Measurements from ENCODE around the gene PDE8B.
"Not testable (repeated sequence)": the region's sequence is repeated elsewhere in the genome, so short reads cannot be mapped to it uniquely, and the experiment has no call there.

Gene PDE8B

DNA sequence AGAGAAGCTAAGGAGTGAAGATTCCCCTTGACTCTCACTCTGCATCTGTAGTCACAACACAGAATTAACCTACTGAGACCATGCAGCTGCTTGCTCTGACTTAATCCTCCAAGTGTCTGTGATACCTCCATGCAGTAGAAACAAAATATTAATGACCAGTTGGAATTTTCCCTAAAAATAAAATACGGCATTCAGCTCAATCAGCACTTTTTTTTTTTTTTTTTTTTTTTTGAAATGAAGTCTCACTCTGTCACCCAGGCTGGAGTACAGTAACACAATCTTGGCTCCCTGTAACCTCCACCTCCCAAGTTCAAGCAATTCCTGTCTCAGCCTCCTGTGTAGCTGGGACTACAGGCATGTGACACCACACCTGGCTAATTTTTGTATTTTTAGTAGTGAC is 233.2 kb downstream of the PDE8B start:
- no peak for DNase-seq (ENCODE audit: low read depth in 2 of 2)

DNA sequence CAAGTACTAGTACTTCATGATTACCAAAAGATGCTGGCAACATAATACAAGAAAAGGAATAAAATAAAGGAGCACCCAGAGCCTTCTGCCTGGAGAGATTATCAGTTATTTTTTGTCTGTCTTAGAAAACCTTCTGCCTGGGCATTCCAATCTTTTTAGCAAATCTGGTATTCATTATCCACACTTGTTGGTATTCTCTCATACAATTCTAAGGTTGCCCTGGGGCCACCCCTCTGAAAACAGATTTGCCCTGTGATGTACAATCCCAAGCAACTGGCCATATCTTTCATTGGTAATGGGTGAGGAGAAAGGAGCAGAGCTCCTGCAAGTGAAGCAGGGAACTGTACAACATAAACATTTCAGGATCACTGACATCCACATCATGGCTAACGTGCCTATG is 233.9 kb downstream of the PDE8B start:
- DNase-seq (ENCODE audit: low read depth in 2 of 2), result no peak

DNA sequence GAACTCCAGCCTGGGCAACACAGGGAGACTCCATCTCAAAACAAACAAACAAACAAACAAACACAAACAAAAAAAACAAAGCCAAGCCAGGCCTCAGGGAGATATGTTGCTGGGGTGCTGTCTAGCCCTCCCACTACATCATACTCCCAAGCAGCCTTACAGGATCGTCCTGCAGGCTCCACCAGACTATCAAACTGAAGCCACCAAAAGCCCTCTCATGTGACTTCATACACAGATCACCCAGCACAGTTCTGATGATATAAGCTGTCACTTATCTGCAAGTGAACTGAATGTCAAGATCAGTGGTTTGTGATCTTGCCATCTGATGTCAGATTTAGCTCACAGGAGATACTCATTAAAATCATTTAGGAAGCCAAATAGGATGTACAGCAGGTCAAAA is 238.4 kb downstream of the PDE8B start:
- DNase-seq (ENCODE audit: low read depth in 2 of 2), result no peak

DNA sequence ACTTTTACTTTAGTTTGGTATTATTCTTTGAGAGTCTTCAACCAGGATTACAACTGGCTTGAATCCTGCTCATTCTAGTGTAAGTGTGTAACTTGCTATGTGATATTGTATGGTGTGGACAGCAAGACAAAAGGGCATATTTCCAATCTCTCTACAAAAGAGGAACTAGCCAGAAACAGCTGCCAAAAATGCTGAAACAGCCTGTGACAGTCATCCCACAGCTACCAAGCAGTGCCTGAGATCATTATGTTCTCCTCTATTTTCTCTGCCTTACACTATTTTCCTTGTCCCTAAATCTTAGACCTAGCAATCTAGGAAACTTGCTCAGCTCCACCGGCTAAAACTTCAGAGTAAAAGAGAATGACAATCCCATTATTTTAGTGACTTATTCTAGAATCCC is 238.8 kb downstream of the PDE8B start:
- DNase-seq (ENCODE audit: low read depth in 2 of 2), result no peak

- no peak for DNase-seq (ENCODE audit: low read depth in 2 of 2)
Measured at GRCh38 chr5:77449981-77450380, 239.5 kb downstream of the PDE8B start.

GRCh38 chr5:77452351-77452750 is 241.9 kb downstream of the PDE8B start:
- DNase-seq (ENCODE audit: low read depth in 2 of 2), result no peak

- DNase-seq (ENCODE audit: low read depth in 2 of 2), result no peak
Measured at GRCh38 chr5:77454123-77454522, 243.6 kb downstream of the PDE8B start.

- no peak for DNase-seq (ENCODE audit: low read depth in 2 of 2)
Measured at GRCh38 chr5:77461287-77461686, 250.8 kb downstream of the PDE8B start.

DNA sequence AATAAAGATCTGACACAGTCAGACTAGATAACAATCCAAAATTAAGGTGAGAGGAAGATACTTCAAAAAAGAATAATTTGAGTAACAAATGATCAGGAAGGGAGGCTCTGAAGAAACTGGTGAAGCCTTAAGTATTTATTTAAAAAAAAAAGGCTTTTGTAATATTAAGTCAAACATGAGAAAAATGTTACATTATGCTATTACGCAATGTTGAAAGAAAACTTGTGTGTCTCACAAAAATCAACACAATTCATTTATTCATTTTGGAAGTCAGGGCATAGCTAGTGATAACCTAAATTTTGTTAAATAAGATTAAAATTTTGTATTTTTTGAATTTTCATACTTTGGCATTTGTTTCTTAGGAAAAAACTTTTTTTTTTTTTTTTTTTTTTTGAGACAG is 253.4 kb downstream of the PDE8B start:
- no peak for DNase-seq (ENCODE audit: low read depth in 2 of 2)

DNA sequence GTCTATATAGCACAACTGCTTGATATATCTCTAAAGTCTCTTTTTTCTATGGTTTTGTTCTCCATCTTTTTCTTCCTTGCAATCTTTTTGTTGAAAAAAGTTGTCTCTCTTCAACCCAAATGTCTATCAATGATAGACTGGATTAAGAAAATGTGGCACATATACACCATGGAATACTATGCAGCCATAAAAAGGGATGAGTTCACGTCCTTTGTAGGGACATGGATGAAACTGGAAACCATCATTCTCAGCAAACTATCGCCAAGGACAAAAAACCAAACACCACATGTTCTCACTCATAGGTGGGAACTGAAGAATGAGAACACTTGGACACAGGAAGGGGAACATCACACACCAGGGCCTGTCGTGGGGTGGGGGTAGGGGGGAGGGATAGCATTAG is 258.4 kb downstream of the PDE8B start:
- DNase-seq (ENCODE audit: low read depth in 2 of 2), result not testable (repeated sequence)

GRCh38 chr5:77475041-77475440 is 264.6 kb downstream of the PDE8B start:
- DNase-seq (ENCODE audit: low read depth in 2 of 2), result not testable (repeated sequence)
